ENCODE results near the gene COX5B.
"Not testable (repeated sequence)": the region's sequence is repeated elsewhere in the genome, so short reads cannot be mapped to it uniquely, and the experiment has no call there.

The COX5B gene

GRCh38 chr2:97670471-97670870, 24.6 kb downstream of the COX5B start:
- Histone ChIP-seq H3K36me3 (ENCODE audit: control insufficient read depth in 5 of 5, insufficient read depth in 5 of 5, low read length in 5 of 5) (no peaks in the 10 kb centered on the region), H3K4me1 (ENCODE audit: control insufficient read depth in 5 of 5, insufficient read depth in 5 of 5, low read length in 5 of 5) (peaks cover 0 to 5% (median 0%) of the 10 kb centered on the region in 5 donors), H3K27ac (ENCODE audit: low read depth, low read length) (no peak overlapping the region), H3K9me3 (ENCODE audit: control insufficient read depth in 5 of 5, low read length in 5 of 5) (no peaks in the 10 kb centered on the region), H3K4me3 (ENCODE audit: low read depth in 1 of 5, low read length in 5 of 5) (no peak overlapping the region), H3K27me3 (ENCODE audit: control insufficient read depth in 5 of 5, insufficient read depth in 4 of 5, low read length in 5 of 5) (no peaks in the 10 kb centered on the region), H3K9ac (ENCODE audit: low read length in 5 of 5) (no peak overlapping the region)

DNA sequence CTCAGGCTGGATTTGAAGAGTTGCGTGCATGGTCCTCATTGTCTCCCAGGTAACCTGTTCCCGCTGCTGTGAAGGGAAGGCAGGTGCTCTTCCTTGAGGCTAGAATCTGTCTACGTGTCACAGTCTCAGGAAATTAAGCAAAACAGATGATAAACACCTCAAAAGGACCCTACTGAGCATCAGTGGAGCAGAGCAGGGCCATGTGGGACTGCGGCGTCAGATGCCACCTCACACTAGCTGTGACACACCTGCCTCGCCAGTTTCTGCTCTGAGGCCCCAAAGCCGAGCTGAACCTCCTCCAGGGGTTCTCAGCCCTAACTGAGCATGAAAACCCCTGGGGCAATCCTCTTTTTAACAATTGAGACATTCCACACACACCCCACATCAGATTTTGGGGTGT, 25.7 kb downstream of the COX5B start:
- Histone ChIP-seq H3K27me3 (ENCODE audit: control insufficient read depth in 5 of 5, insufficient read depth in 4 of 5, low read length in 5 of 5) (no peaks in the 10 kb centered on the region), H3K4me1 (ENCODE audit: control insufficient read depth in 5 of 5, insufficient read depth in 5 of 5, low read length in 5 of 5) (peaks cover 0 to 5% (median 0%) of the 10 kb centered on the region in 5 donors), H3K4me3 (ENCODE audit: low read depth in 1 of 5, low read length in 5 of 5) (no peak overlapping the region), H3K36me3 (ENCODE audit: control insufficient read depth in 5 of 5, insufficient read depth in 5 of 5, low read length in 5 of 5) (no peaks in the 10 kb centered on the region), H3K9ac (ENCODE audit: low read length in 5 of 5) (no peak overlapping the region), H3K27ac (ENCODE audit: low read depth, low read length) (no peak overlapping the region), H3K9me3 (ENCODE audit: control insufficient read depth in 5 of 5, low read length in 5 of 5) (no peaks in the 10 kb centered on the region)

GRCh38 chr2:97672606-97673140, 26.8 kb downstream of the COX5B start:
- H3K9ac ChIP-seq (ENCODE audit: low read length in 5 of 5); H3K4me3 ChIP-seq (ENCODE audit: low read depth in 1 of 5, low read length in 5 of 5); H3K9me3 ChIP-seq (ENCODE audit: control insufficient read depth in 5 of 5, low read length in 5 of 5); H3K4me1 ChIP-seq (ENCODE audit: control insufficient read depth in 5 of 5, insufficient read depth in 5 of 5, low read length in 5 of 5); H3K27me3 ChIP-seq (ENCODE audit: control insufficient read depth in 5 of 5, insufficient read depth in 4 of 5, low read length in 5 of 5); H3K36me3 ChIP-seq (ENCODE audit: control insufficient read depth in 5 of 5, insufficient read depth in 5 of 5, low read length in 5 of 5); H3K27ac ChIP-seq (ENCODE audit: low read depth, low read length): not testable (repeated sequence)

- H3K9ac ChIP-seq (ENCODE audit: low read length in 5 of 5): no peak overlapping the region
- H3K9me3 ChIP-seq (ENCODE audit: control insufficient read depth in 5 of 5, low read length in 5 of 5): no peaks in the 10 kb centered on the region
- no peak overlapping the region for H3K27ac ChIP-seq (ENCODE audit: low read depth, low read length)
- peaks cover 0 to 7% (median 0%) of the 10 kb centered on the region in 5 donors for H3K4me1 ChIP-seq (ENCODE audit: control insufficient read depth in 5 of 5, insufficient read depth in 5 of 5, low read length in 5 of 5)
- H3K4me3 ChIP-seq (ENCODE audit: low read depth in 1 of 5, low read length in 5 of 5): no peak overlapping the region
- H3K36me3 ChIP-seq (ENCODE audit: control insufficient read depth in 5 of 5, insufficient read depth in 5 of 5, low read length in 5 of 5): no peaks in the 10 kb centered on the region
- no peaks in the 10 kb centered on the region for H3K27me3 ChIP-seq (ENCODE audit: control insufficient read depth in 5 of 5, insufficient read depth in 4 of 5, low read length in 5 of 5)
Observed at GRCh38 chr2:97673182-97673914, 27.5 kb downstream of the COX5B start.

DNA sequence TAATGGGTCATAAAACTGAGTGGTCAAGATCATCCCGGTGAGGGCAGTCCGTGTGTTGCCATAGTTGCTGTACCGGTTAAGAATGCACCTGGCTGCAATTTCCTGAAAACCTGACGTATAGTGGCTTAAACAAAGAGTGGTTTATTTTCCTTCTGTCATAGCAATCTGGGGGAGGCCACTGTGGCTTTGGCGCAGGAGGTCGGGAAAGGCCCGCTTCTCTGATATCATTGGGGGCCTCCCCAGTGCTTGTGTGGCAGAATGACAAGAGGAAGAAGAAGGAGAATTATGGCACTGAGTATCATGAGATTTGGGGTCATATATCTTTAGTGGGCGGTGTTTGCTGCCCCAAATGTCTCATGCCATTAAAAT, 28.0 kb downstream of the COX5B start:
- H3K4me3 ChIP-seq (ENCODE audit: low read depth in 1 of 5, low read length in 5 of 5): no peak overlapping the region
- no peak overlapping the region for H3K27ac ChIP-seq (ENCODE audit: low read depth, low read length)
- no peak overlapping the region for H3K9ac ChIP-seq (ENCODE audit: low read length in 5 of 5)
- no peaks in the 10 kb centered on the region for H3K27me3 ChIP-seq (ENCODE audit: control insufficient read depth in 5 of 5, insufficient read depth in 4 of 5, low read length in 5 of 5)
- peaks cover 0 to 7% (median 0%) of the 10 kb centered on the region in 5 donors for H3K4me1 ChIP-seq (ENCODE audit: control insufficient read depth in 5 of 5, insufficient read depth in 5 of 5, low read length in 5 of 5)
- H3K36me3 ChIP-seq (ENCODE audit: control insufficient read depth in 5 of 5, insufficient read depth in 5 of 5, low read length in 5 of 5): no peaks in the 10 kb centered on the region
- no peaks in the 10 kb centered on the region for H3K9me3 ChIP-seq (ENCODE audit: control insufficient read depth in 5 of 5, low read length in 5 of 5)

DNA sequence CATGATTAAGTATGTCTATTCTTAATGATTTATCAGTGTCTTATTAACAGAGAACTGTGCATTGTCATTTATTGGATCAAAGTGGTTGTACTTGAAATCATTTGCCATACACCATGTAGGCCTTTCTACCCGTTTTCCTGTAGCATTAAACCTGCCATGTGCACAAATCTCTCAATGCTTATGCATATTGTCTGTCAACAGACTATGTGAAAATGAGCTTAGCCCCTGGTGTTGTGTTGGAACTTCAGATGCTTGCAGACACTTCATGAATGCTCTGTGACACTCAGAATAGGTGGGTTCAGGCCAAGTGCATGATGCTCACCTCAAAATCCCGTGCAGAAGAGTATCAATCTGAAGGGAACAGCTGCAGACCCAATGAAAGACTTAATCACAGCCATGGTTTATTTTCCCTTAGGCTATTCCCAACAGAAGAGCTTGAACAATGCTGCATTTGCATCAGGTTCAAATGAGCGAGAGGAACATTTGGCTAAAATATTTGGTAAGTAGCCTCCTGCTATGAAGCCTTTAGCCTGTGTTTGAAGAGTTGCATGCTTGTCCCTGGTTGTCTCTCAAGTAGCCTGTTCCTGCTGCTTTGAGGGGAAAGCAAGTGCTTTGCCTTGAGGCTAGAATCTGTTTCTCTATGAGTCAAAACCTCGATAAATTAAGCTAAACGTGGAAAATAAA, 29.7 kb downstream of the COX5B start:
- Histone ChIP-seq H3K9ac (ENCODE audit: low read length in 5 of 5) (no peak overlapping the region), H3K4me1 (ENCODE audit: control insufficient read depth in 5 of 5, insufficient read depth in 5 of 5, low read length in 5 of 5) (peaks cover 0 to 7% (median 0%) of the 10 kb centered on the region in 5 donors), H3K27ac (ENCODE audit: low read depth, low read length) (no peak overlapping the region), H3K36me3 (ENCODE audit: control insufficient read depth in 5 of 5, insufficient read depth in 5 of 5, low read length in 5 of 5) (no peaks in the 10 kb centered on the region), H3K9me3 (ENCODE audit: control insufficient read depth in 5 of 5, low read length in 5 of 5) (no peaks in the 10 kb centered on the region), H3K27me3 (ENCODE audit: control insufficient read depth in 5 of 5, insufficient read depth in 4 of 5, low read length in 5 of 5) (no peaks in the 10 kb centered on the region), H3K4me3 (ENCODE audit: low read depth in 1 of 5, low read length in 5 of 5) (no peak overlapping the region)

GRCh38 chr2:97676620-97677019, 30.8 kb downstream of the COX5B start:
- no peaks in the 10 kb centered on the region for H3K36me3 ChIP-seq (ENCODE audit: control insufficient read depth in 5 of 5, insufficient read depth in 5 of 5, low read length in 5 of 5)
- no peak overlapping the region for H3K27ac ChIP-seq (ENCODE audit: low read depth, low read length)
- H3K27me3 ChIP-seq (ENCODE audit: control insufficient read depth in 5 of 5, insufficient read depth in 4 of 5, low read length in 5 of 5): no peaks in the 10 kb centered on the region
- H3K9ac ChIP-seq (ENCODE audit: low read length in 5 of 5): no peak overlapping the region
- H3K4me3 ChIP-seq (ENCODE audit: low read depth in 1 of 5, low read length in 5 of 5): no peak overlapping the region
- peaks cover 0 to 7% (median 0%) of the 10 kb centered on the region in 5 donors for H3K4me1 ChIP-seq (ENCODE audit: control insufficient read depth in 5 of 5, insufficient read depth in 5 of 5, low read length in 5 of 5)
- H3K9me3 ChIP-seq (ENCODE audit: control insufficient read depth in 5 of 5, low read length in 5 of 5): no peaks in the 10 kb centered on the region

GRCh38 chr2:97677480-97677879, 31.6 kb downstream of the COX5B start:
- Histone ChIP-seq H3K4me3 (ENCODE audit: low read depth in 1 of 5, low read length in 5 of 5) (no peak overlapping the region), H3K4me1 (ENCODE audit: control insufficient read depth in 5 of 5, insufficient read depth in 5 of 5, low read length in 5 of 5) (peaks cover 0 to 7% (median 0%) of the 10 kb centered on the region in 5 donors), H3K9ac (ENCODE audit: low read length in 5 of 5) (no peak overlapping the region), H3K36me3 (ENCODE audit: control insufficient read depth in 5 of 5, insufficient read depth in 5 of 5, low read length in 5 of 5) (no peaks in the 10 kb centered on the region), H3K27me3 (ENCODE audit: control insufficient read depth in 5 of 5, insufficient read depth in 4 of 5, low read length in 5 of 5) (no peaks in the 10 kb centered on the region), H3K27ac (ENCODE audit: low read depth, low read length) (no peak overlapping the region), H3K9me3 (ENCODE audit: control insufficient read depth in 5 of 5, low read length in 5 of 5) (no peaks in the 10 kb centered on the region)

GRCh38 chr2:97678298-97678697, 32.4 kb downstream of the COX5B start:
- no peak overlapping the region for H3K9ac ChIP-seq (ENCODE audit: low read length in 5 of 5)
- H3K36me3 ChIP-seq (ENCODE audit: control insufficient read depth in 5 of 5, insufficient read depth in 5 of 5, low read length in 5 of 5): no peaks in the 10 kb centered on the region
- no peak overlapping the region for H3K27ac ChIP-seq (ENCODE audit: low read depth, low read length)
- no peaks in the 10 kb centered on the region for H3K27me3 ChIP-seq (ENCODE audit: control insufficient read depth in 5 of 5, insufficient read depth in 4 of 5, low read length in 5 of 5)
- no peak overlapping the region for H3K4me3 ChIP-seq (ENCODE audit: low read depth in 1 of 5, low read length in 5 of 5)
- H3K9me3 ChIP-seq (ENCODE audit: control insufficient read depth in 5 of 5, low read length in 5 of 5): no peaks in the 10 kb centered on the region
- peaks cover 0 to 7% (median 0%) of the 10 kb centered on the region in 5 donors for H3K4me1 ChIP-seq (ENCODE audit: control insufficient read depth in 5 of 5, insufficient read depth in 5 of 5, low read length in 5 of 5)

DNA sequence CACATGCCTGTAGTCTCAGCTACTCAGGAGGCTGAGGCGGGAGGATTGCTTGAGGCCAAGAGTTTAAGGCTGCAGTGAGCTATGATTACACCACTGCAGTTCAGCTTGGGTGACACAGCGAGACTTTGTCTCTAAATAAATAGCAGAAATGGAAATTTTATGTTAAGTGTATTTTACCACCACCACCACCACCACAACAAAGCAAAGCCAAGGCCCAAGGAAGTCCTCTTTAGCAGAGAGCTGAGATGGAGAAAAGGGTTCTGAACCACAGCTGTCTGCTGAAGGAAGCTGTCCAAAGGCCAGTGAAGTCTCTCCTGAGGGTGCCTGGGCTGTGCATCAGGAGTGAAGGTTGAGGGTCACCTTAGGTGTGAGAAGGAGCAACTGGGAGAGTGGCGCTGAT, 41.4 kb downstream of the COX5B start:
- not testable (repeated sequence) for H3K9ac ChIP-seq (ENCODE audit: low read length in 5 of 5); H3K4me1 ChIP-seq (ENCODE audit: control insufficient read depth in 5 of 5, insufficient read depth in 5 of 5, low read length in 5 of 5); H3K4me3 ChIP-seq (ENCODE audit: low read depth in 1 of 5, low read length in 5 of 5); H3K36me3 ChIP-seq (ENCODE audit: control insufficient read depth in 5 of 5, insufficient read depth in 5 of 5, low read length in 5 of 5); H3K27me3 ChIP-seq (ENCODE audit: control insufficient read depth in 5 of 5, insufficient read depth in 4 of 5, low read length in 5 of 5); H3K27ac ChIP-seq (ENCODE audit: low read depth, low read length); H3K9me3 ChIP-seq (ENCODE audit: control insufficient read depth in 5 of 5, low read length in 5 of 5)

All from subcutaneous abdominal adipose tissue (tissue), 5 donors.